Measurements from ENCODE around the gene ROBO3.

DNA sequence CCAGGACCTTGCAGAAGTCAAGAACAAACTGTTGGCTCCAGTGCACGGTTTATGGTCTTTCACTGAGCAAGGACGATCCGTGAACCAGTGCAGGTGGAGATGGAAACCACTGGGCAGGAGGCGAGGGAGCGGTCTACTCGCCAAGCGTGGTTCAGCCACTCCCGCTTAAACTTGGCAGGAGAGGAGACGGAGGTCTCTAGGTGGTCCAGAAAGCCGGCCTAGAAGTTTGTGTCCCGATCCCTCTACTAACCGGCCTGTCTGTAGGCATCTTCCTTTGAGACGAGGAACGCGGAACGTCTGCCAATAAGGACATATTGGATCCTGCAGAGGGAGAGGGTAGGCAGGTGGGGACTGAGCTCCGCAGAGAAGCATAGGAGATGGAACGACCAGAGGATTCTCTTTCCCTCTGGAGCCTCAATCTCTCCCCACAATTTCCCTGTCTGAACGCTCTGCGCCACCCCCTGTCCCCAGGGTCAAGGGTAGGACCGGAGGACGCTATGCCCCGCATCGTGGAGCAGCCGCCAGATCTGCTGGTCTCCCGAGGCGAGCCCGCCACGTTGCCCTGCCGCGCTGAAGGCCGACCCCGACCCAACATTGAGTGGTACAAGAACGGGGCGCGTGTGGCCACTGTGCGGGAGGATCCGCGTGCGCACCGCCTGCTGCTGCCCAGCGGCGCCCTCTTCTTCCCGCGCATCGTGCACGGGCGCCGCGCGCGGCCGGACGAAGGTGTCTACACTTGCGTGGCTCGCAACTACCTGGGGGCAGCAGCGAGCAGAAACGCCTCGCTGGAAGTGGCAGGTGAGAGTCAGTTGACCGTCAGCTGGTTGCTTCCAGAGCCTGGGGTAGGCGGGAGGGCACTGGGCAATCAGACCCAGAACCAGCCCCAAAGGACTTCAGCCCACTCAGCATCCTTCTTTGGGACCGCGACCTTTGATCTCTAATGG lies 3.4 kb downstream of the ROBO3 start:
- no peak for TF ChIP-seq POLR2A (IDR thresholded peaks at IDR 0.05)
- TF ChIP-seq, protein P1, sequence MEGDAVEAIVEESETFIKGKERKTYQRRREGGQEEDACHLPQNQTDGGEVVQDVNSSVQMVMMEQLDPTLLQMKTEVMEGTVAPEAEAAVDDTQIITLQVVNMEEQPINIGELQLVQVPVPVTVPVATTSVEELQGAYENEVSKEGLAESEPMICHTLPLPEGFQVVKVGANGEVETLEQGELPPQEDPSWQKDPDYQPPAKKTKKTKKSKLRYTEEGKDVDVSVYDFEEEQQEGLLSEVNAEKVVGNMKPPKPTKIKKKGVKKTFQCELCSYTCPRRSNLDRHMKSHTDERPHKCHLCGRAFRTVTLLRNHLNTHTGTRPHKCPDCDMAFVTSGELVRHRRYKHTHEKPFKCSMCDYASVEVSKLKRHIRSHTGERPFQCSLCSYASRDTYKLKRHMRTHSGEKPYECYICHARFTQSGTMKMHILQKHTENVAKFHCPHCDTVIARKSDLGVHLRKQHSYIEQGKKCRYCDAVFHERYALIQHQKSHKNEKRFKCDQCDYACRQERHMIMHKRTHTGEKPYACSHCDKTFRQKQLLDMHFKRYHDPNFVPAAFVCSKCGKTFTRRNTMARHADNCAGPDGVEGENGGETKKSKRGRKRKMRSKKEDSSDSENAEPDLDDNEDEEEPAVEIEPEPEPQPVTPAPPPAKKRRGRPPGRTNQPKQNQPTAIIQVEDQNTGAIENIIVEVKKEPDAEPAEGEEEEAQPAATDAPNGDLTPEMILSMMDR (IDR thresholded peaks at IDR 0.05): no peak

Measured in lower leg skin (tissue), 3 donors.